T-helper 2 cell treated with Interferon-gamma antibody and Interleukin-4, amounts not matched to agents 5 μg/mL and 100 μg/mL, for 36 hours (primary cell): Measurements from ENCODE around the gene ABCB9.
"Not testable (repeated sequence)": the region's sequence is repeated elsewhere in the genome, so short reads cannot be mapped to it uniquely, and the experiment has no call there.

Source experiments
- DNase-seq: peaks from one replicate; pipeline ENCODE4 v3.0.0; 2021; ENCODE audit warnings: low spot score
- H3K27ac Mint-ChIP-seq: one replicate; pipeline ENCODE4 v1.8.0; 2021; ENCODE audit warnings: mild to moderate bottlenecking, mixed read lengths
- H3K27me3 Mint-ChIP-seq: one replicate; pipeline ENCODE4 v1.8.0; 2021; ENCODE audit warnings: low read depth, mixed read lengths
- H3K36me3 Mint-ChIP-seq: one replicate; pipeline ENCODE4 v1.8.0; 2021; ENCODE audit warnings: low read depth, mixed read lengths
- H3K4me1 Mint-ChIP-seq: one replicate; pipeline ENCODE4 v1.8.0; 2021; ENCODE audit warnings: low read depth, mixed read lengths
- H3K4me3 Mint-ChIP-seq: one replicate; pipeline ENCODE4 v1.8.0; 2022; ENCODE audit warnings: mild to moderate bottlenecking, moderate library complexity, mixed read lengths
- H3K9me3 Mint-ChIP-seq: one replicate; pipeline ENCODE4 v1.8.0; 2021; ENCODE audit warnings: mixed read lengths

Gene ABCB9

GRCh38 chr12:122935318-122935717 is 30.9 kb downstream of the ABCB9 start:
- Mint-ChIP-seq H3K9me3 (no peaks in the 10 kb centered on the region), H3K36me3 (no peaks in the 10 kb centered on the region), H3K4me3 (no peak overlapping the region), H3K27me3 (no peaks in the 10 kb centered on the region), H3K4me1 (no peaks in the 10 kb centered on the region), H3K27ac (no peak overlapping the region)
- no peak for DNase-seq

- no peaks in the 10 kb centered on the region for H3K36me3 Mint-ChIP-seq
- H3K4me3 Mint-ChIP-seq = no peak overlapping the region
- no peak for DNase-seq
- no peak overlapping the region for H3K27ac Mint-ChIP-seq
- H3K27me3 Mint-ChIP-seq = no peaks in the 10 kb centered on the region
- H3K4me1 Mint-ChIP-seq = no peaks in the 10 kb centered on the region
- no peaks in the 10 kb centered on the region for H3K9me3 Mint-ChIP-seq
Observed at GRCh38 chr12:122934722-122935121, 31.5 kb downstream of the ABCB9 start.

DNA sequence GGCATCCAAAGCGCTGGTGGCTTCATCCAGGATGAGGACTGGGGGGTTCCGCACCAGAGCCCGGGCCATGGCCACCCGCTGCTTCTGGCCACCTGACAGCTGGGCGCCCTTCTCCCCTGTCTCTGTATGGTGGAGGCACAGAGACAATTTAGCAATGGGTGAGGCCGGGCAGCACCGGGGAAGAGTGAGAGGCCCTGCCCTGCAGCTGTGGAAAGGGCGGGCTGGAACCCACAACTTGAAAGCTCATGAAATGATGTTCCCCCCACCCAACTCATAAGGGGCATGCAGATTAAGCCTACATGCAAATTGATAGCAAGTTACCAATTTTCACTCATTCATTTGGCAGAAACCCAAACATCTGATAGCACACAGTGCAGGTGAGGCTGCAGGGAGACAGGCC is 34.1 kb downstream of the ABCB9 start:
- no peaks in the 10 kb centered on the region for H3K27me3 Mint-ChIP-seq
- no peaks in the 10 kb centered on the region for H3K36me3 Mint-ChIP-seq
- no peak overlapping the region for H3K27ac Mint-ChIP-seq
- H3K4me1 Mint-ChIP-seq = no peaks in the 10 kb centered on the region
- no peaks in the 10 kb centered on the region for H3K9me3 Mint-ChIP-seq
- no peak overlapping the region for H3K4me3 Mint-ChIP-seq
- no peak for DNase-seq

DNA sequence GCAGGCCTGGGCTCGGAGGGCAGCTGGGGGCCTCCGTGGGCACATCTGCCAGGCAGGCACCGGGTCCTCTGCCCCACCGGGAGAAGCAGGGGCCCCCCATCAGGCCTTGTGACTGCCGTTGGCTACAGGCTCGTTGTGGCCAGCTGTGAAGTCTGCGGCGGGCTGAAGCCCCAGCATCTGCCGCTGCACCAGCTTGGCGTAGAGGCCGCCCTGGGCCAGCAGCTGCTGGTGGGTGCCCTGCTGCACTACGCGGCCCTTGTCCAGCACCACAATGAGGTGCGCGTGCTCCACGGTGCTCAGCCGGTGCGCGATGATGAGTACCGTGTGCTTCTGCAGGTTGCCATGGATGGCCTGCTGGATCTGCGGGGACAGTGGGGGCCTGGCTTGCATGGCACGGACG is 36.5 kb downstream of the ABCB9 start:
- DNase-seq = no peak
- H3K27ac Mint-ChIP-seq = no peak overlapping the region
- H3K4me3 Mint-ChIP-seq = no peak overlapping the region
- H3K4me1 Mint-ChIP-seq = no peaks in the 10 kb centered on the region
- H3K27me3 Mint-ChIP-seq = no peaks in the 10 kb centered on the region
- no peaks in the 10 kb centered on the region for H3K9me3 Mint-ChIP-seq
- H3K36me3 Mint-ChIP-seq = no peaks in the 10 kb centered on the region

DNA sequence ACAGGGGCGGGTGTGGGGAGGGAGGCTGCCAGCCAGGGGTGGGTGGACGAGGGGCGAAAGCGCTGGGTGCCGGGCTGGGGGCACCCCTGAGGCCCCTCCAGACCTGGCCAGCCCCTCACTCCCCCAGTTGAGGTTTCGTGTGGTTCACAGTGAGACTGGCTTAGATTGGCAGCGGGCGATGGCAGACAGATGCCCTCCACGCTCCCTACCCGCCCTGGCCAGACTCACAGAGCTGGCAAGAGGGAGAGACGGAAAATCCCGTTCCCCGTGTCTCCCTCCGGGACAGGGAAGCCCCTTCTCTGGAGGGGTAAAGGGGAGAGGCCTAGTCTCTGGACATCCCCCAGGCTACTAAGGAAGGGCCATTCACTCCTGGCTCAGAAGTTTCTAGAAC is 37.1 kb downstream of the ABCB9 start:
- Mint-ChIP-seq H3K27ac (no peak overlapping the region), H3K27me3 (no peaks in the 10 kb centered on the region), H3K36me3 (no peaks in the 10 kb centered on the region), H3K9me3 (no peaks in the 10 kb centered on the region), H3K4me1 (no peaks in the 10 kb centered on the region), H3K4me3 (no peak overlapping the region)
- no peak for DNase-seq

DNA sequence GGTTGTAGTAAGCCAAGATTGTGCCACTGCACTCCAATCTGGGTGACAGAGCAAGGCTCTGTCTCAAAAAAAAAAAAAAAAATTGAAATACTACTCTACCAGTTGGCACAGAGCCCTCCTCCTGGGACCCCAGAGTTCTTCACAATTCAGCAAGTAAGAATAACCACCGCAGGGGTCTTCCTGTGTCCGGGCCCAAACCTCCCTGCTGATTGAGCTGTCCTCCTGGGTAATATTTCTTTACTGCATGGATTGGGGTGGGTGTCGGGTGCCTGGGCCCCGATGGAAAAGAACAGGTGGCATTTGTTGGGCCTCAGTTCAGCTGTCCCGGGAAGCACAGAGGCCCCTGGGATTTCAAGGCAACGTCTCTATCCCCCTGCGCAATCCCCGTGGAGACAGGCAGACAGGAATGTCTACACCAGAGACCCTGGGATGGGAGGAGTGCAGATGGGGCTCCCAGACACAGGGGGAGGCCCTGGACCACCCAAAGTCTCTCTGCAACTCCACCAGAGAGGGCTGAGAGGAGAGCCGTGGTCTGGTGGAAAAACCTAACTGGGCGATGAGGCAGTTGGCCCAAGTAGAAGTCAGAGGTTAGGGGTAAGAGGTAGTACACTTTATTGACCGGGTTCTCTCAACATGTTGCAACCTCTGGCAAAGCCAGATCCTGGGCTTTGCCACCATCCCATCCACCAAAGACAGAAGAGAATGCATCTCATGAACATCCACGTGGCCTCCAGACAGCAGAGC is 37.7 kb downstream of the ABCB9 start:
- no peaks in the 10 kb centered on the region for H3K27me3 Mint-ChIP-seq
- no peaks in the 10 kb centered on the region for H3K36me3 Mint-ChIP-seq
- no peaks in the 10 kb centered on the region for H3K4me1 Mint-ChIP-seq
- H3K4me3 Mint-ChIP-seq = no peak overlapping the region
- no peak overlapping the region for H3K27ac Mint-ChIP-seq
- no peak for DNase-seq
- H3K9me3 Mint-ChIP-seq = no peaks in the 10 kb centered on the region

DNA sequence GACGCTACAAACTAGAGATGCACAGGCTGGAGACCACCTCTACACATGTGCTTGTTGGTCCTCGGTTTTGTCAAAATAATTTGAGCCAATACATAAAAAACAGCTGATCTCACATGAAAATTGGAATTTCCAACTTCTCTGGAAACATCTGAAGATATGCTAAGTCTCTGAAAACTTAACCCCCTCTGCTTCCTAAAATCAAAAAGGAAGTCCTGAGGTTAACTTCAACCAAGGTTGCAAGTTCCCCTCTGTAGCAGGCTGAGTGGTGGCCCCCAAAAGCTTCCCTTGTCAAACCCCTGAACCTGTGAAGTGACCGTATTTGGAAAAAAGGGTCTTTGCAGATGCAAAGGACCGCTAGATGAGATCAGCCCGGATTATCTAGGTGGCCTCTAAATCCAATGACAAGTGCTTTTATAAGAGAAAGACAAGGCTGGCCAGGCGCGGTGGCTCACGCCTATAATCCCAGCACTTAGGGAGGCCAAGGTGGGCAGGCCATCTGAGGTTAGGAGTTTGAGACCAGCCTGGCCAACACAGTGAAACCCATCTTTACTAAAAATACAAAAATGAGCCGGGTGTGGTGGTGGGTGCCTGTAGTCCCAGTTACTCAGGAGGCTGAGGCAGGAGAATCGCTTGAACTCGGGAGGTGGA is 38.4 kb downstream of the ABCB9 start:
- Mint-ChIP-seq H3K27ac (no peak overlapping the region), H3K9me3 (no peaks in the 10 kb centered on the region), H3K36me3 (no peaks in the 10 kb centered on the region), H3K4me1 (no peaks in the 10 kb centered on the region), H3K4me3 (no peak overlapping the region), H3K27me3 (no peaks in the 10 kb centered on the region)
- no peak for DNase-seq

DNA sequence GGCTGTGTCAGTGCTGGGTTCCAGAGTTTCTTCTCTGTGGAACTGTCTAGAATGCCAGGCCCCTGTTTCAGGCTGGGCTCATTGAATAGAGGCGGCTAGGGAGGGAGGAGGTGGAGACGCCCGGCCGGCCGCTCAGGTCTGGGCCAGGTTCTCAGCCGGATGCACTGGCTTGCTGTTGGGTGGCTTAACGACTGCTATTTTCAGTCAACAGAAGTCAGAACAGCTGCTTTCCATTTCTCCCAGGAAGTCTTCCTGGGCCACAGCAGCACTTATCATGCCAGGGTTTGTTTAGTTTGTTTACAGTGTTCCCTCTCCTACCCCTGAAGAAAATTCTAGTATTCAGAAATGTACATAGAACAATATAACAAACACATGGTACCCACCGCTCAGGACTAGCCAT is 44.3 kb downstream of the ABCB9 start:
- Mint-ChIP-seq H3K9me3 (no peaks in the 10 kb centered on the region), H3K36me3 (no peaks in the 10 kb centered on the region), H3K27me3 (no peaks in the 10 kb centered on the region), H3K4me1 (peaks cover 3% of the 10 kb centered on the region), H3K27ac (no peak overlapping the region), H3K4me3 (no peak overlapping the region)
- DNase-seq = no peak

DNA sequence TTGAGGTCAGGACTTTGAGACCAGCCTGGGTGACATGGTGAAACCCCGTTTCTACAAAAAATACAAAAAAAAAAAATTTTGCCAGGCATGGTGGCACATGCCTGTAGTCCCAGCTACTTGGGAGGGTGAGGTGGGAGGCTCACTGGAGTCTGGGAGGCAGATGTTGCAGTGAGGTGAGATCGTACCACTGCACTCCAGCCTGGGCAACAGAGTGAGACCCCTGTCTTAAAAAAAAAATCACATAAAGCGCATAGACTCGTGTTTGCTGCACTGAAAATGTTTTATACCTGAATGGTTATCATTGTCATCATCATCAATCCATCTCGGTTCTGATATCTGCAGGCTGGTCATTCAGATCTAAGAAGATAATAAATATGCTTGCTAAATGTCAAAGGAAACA is 45.6 kb downstream of the ABCB9 start:
- Mint-ChIP-seq H3K36me3 (no peaks in the 10 kb centered on the region), H3K27ac (no peak overlapping the region), H3K4me1 (peaks cover 3% of the 10 kb centered on the region)

DNA sequence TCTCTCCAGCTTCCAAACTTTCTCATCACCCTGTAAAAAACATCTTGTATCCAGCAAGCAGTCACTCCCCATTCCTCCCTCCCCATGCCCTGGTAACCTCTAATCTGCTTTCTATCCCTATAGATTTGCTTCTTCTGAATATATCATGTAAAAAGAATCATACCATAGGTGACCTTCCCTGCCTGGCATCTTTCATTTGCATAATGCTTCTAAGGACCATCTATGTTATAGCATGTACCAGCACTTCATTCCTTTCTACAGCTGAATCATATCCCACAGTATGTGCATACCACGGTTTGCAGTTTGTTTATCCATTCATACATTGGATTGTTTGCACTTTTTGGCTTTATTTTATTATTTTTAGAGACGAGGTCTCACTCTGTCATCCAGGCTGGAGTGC is 47.4 kb downstream of the ABCB9 start:
- no peak overlapping the region for H3K4me3 Mint-ChIP-seq
- H3K36me3 Mint-ChIP-seq = no peaks in the 10 kb centered on the region
- peaks cover 4% of the 10 kb centered on the region for H3K27me3 Mint-ChIP-seq
- H3K27ac Mint-ChIP-seq = no peak overlapping the region
- DNase-seq = no peak
- H3K4me1 Mint-ChIP-seq = peaks cover 3% of the 10 kb centered on the region
- H3K9me3 Mint-ChIP-seq = no peaks in the 10 kb centered on the region

More for the DNA sequence above, 45.6 kb downstream of the ABCB9 start:
- Mint-ChIP-seq H3K9me3 (no peaks in the 10 kb centered on the region), H3K27me3 (no peaks in the 10 kb centered on the region), H3K4me3 (no peak overlapping the region)
- DNase-seq = no peak

- Mint-ChIP-seq H3K36me3 (no peaks in the 10 kb centered on the region), H3K9me3 (no peaks in the 10 kb centered on the region), H3K4me1 (peaks cover 3% of the 10 kb centered on the region), H3K27ac (no peak overlapping the region), H3K4me3 (no peak overlapping the region), H3K27me3 (peaks cover 6% of the 10 kb centered on the region)
- DNase-seq = no peak
Observed at GRCh38 chr12:122917507-122918121, 48.6 kb downstream of the ABCB9 start.

DNA sequence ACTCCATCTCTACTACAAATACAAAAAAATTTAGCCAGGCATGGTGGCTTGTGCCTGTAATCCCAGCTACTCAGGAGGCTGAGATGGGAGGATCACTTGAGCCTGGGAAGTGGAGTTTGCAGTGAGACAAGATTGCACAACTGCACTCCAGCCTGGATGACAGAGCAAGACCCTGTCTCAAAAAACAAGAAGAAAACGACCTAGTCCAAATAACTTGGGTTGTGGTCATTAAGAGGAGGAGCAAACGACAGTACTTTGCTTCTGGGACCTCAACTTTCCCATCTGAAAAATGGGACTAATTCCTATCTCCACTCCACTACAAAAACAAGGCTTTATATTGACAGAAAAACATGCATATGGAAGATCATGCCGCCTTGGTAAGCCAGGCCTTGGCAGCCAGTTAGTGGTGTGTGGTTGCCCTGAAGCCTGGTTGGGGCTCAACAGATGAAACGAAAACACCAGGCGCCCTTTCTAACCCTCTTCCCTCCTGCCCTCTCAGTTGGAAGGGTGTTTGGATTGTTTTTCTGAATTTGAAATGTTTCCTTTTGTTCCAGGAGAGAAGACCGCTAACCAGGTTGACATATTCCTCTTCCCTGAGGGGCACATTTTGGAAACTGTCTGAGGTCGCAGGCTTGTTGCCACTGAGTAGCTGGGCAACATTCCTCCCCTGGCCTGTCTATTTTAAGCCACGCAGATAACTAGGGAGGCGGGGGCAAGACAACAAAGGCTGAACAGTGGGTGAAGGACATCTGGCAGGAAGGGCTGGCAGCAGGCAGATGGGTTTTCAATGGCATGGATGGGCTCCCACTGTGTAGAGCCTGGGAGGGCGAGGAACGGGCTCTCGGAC is 56.6 kb downstream of the ABCB9 start:
- DNase-seq = no peak
- Mint-ChIP-seq H3K36me3 (no peaks in the 10 kb centered on the region), H3K4me3 (no peak overlapping the region), H3K27me3 (peaks cover 15% of the 10 kb centered on the region), H3K27ac (no peak overlapping the region), H3K4me1 (no peaks in the 10 kb centered on the region), H3K9me3 (no peaks in the 10 kb centered on the region)

- no peak overlapping the region for H3K4me3 Mint-ChIP-seq
- no peak overlapping the region for H3K27ac Mint-ChIP-seq
- no peak for DNase-seq
- no peaks in the 10 kb centered on the region for H3K36me3 Mint-ChIP-seq
- H3K4me1 Mint-ChIP-seq = no peaks in the 10 kb centered on the region
- no peaks in the 10 kb centered on the region for H3K9me3 Mint-ChIP-seq
- H3K27me3 Mint-ChIP-seq = peaks cover 11% of the 10 kb centered on the region
Observed at GRCh38 chr12:122908915-122909314, 57.3 kb downstream of the ABCB9 start.

GRCh38 chr12:122905258-122905657 is 61.0 kb downstream of the ABCB9 start:
- H3K36me3 Mint-ChIP-seq, H3K9me3 Mint-ChIP-seq, DNase-seq, H3K4me3 Mint-ChIP-seq, H3K27ac Mint-ChIP-seq, H3K27me3 Mint-ChIP-seq: not testable (repeated sequence)
- H3K4me1 Mint-ChIP-seq = peaks cover 13% of the 10 kb centered on the region
